Esophagus squamous epithelium (tissue), 5 donors: ENCODE measurements around the gene ACAA2. TPM values are rescaled to one million over a fixed set of nuclear protein-coding genes. Genes with fewer than 3 reads are reported as not detected.
"Not testable (repeated sequence)": the region's sequence is repeated elsewhere in the genome, so short reads cannot be mapped to it uniquely, and the experiment has no call there.

Experiments used
- DNase-seq: peaks from one replicate; lab custom pipeline; 2025; lab: John Stamatoyannopoulos, UW
- H3K27ac ChIP-seq, 4 donors: fragments of 200-600 bp; sonication (generic); one replicate each; pipeline ENCODE4 v1.5.1; 2016 to 2019; ENCODE audit warnings: mild to moderate bottlenecking in 1 of 4
- H3K27me3 ChIP-seq, 4 donors: fragments of 200-600 bp; sonication (generic); 1 replicate in 3 of 4; 2 replicates in 1 of 4; pipeline versions ENCODE4 v1.5.1 to v1.6.0; 2017 to 2021; ENCODE audit warnings: antibody characterized with exemption in 1 of 4
- H3K36me3 ChIP-seq, 3 donors: fragments of 200-600 bp; sonication (generic); one replicate each; pipeline ENCODE4 v1.5.1; 2016 to 2019
- H3K4me1 ChIP-seq, 3 donors: fragments of 200-600 bp; sonication (generic); one replicate each; pipeline ENCODE4 v1.5.1; 2017 to 2019
- H3K4me3 ChIP-seq, 4 donors: fragments of 200-600 bp; sonication (generic); 1 replicate in 3 of 4; 2 replicates in 1 of 4; pipeline ENCODE4 v1.5.1; 2016 to 2019; ENCODE audit warnings: mild to moderate bottlenecking in 2 of 4, moderate library complexity in 1 of 4
- H3K9me3 ChIP-seq, 3 donors: fragments of 200-600 bp; sonication (generic); one replicate each; pipeline ENCODE4 v1.5.1; 2016 to 2019
- CTCF ChIP-seq, 6 experiments: fragments of 450-650 bp in 4 of 6; fragments of 200-600 bp in 2 of 6; sonication (generic) in 2 of 6; IDR thresholded peaks; one replicate each; pipeline ENCODE4 v1.5.1; 2016 to 2019; ENCODE audit warnings: antibody characterized with exemption in 6 of 6, mild to moderate bottlenecking in 4 of 6, moderate library complexity in 4 of 6
- POLR2A ChIP-seq, 4 donors: fragments of 450-650 bp; IDR thresholded peaks; one replicate each; pipeline ENCODE4 v1.6.1; 2017; ENCODE audit warnings: antibody characterized with exemption in 4 of 4, mild to moderate bottlenecking in 4 of 4, moderate library complexity in 3 of 4
- WGBS, 2 donors: methylation state at CpG; one replicate each; pipeline ENCODE4 v1.1.5; 2018; 5-methylcytosine and 5-hydroxymethylcytosine counted together
- intact Hi-C: fragments of 100-400 bp; cut with DNase I; formaldehyde crosslinking; loops from one replicate; pipeline ENCODE4 v1.15.0; 2022
- total RNA-seq, 4 donors: library from RNA; depleted of rRNA; stranded (reverse); fragments of >200 nt; gene quantifications; one replicate each; pipeline ENCODE4 v1.1.0, GENCODE V29; 2016
- donor health status: DM: yes; HTN: yes; CAD: no.

Gene ACAA2
- total RNA-seq, 4 donors from 2014 or later = 6.8 to 43.6 (median 15.9) TPM

- WGBS, 2 donors = 64 to 68% methylated on average over 5 of the region's 5 CpGs
- Histone ChIP-seq H3K4me3 (no peak overlapping the region), H3K27ac (no peak overlapping the region), H3K4me1 (no peaks in the 10 kb centered on the region), H3K36me3 (peaks cover 0 to 36% (median 0%) of the 10 kb centered on the region in 3 donors), H3K27me3 (no peaks in the 10 kb centered on the region), H3K9me3 (no peaks in the 10 kb centered on the region)
- TF ChIP-seq CTCF (IDR thresholded peaks at IDR 0.05) = no peak
- no peak for TF ChIP-seq POLR2A (IDR thresholded peaks at IDR 0.05)
- no peak for DNase-seq
- intact Hi-C loops = no loop called here
Observed at GRCh38 chr18:49837889-49838288, 24.6 kb upstream of the ACAA2 start.

DNA sequence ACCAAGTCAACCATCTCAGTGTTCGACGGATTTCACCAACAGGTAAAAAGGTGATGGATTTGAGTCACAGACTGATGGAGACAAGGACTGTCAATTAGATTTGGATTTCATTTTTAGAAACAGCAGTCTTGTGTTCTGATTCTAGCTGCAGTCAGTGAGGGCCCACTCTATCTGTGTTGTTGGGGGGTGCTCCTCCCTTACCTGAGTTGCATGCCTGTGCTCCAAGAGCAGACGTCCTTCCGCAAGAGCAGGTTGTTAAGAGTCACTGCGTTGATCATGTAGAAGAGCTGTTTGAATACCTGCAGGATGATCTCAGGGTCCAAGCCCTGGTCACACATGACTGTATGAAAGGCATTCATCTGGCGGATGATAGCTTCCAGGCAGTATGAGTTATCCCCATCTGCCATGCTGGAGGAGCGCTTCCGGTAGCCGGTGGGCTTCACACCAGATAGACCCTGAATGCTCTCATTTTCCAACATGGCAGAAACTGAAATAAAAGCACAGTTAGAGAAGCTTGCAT lies 24.0 kb upstream of the ACAA2 start:
- peaks cover 0 to 31% (median 0%) of the 10 kb centered on the region in 3 donors for H3K36me3 ChIP-seq
- intact Hi-C loops, DNase-seq, H3K4me1 ChIP-seq, H3K4me3 ChIP-seq, H3K27me3 ChIP-seq, H3K9me3 ChIP-seq, H3K27ac ChIP-seq: not testable (repeated sequence)
- 93 to 97% methylated on average over 5 to 9 of the region's 9 CpGs for WGBS, 2 donors

- no peak for DNase-seq
- intact Hi-C loops = no loop called here
- 83 to 92% methylated on average over 2 of the region's 2 CpGs for WGBS, 2 donors
- Histone ChIP-seq H3K27me3 (no peaks in the 10 kb centered on the region), H3K27ac (no peak overlapping the region), H3K36me3 (peaks cover 0 to 19% (median 0%) of the 10 kb centered on the region in 3 donors), H3K4me3 (no peak overlapping the region), H3K4me1 (no peaks in the 10 kb centered on the region), H3K9me3 (no peaks in the 10 kb centered on the region)
- TF ChIP-seq POLR2A (IDR thresholded peaks at IDR 0.05) = no peak
- no peak for TF ChIP-seq CTCF (IDR thresholded peaks at IDR 0.05)
Observed at GRCh38 chr18:49835405-49835804, 22.1 kb upstream of the ACAA2 start.

- no peaks in the 10 kb centered on the region for H3K27me3 ChIP-seq
- TF ChIP-seq CTCF (IDR thresholded peaks at IDR 0.05) = no peak
- TF ChIP-seq POLR2A (IDR thresholded peaks at IDR 0.05) = no peak
- DNase-seq = no peak
- H3K9me3 ChIP-seq = no peaks in the 10 kb centered on the region
- no peaks in the 10 kb centered on the region for H3K4me1 ChIP-seq
- H3K4me3 ChIP-seq = no peak overlapping the region
- peaks cover 0 to 16% (median 0%) of the 10 kb centered on the region in 3 donors for H3K36me3 ChIP-seq
- no peak overlapping the region for H3K27ac ChIP-seq
- WGBS, 2 donors = 91 to 92% methylated on average over 3 of the region's 3 CpGs
- intact Hi-C loops = no loop called here
Observed at GRCh38 chr18:49834258-49834657, 20.9 kb upstream of the ACAA2 start.

- intact Hi-C loops = no loop called here
- no peak overlapping the region for H3K4me3 ChIP-seq
- no peaks in the 10 kb centered on the region for H3K9me3 ChIP-seq
- TF ChIP-seq CTCF (IDR thresholded peaks at IDR 0.05) (no peak), POLR2A (IDR thresholded peaks at IDR 0.05) (no peak)
- WGBS, 2 donors = 80 to 90% methylated on average over 4 of the region's 4 CpGs
- no peaks in the 10 kb centered on the region for H3K27me3 ChIP-seq
- no peak for DNase-seq
- H3K4me1 ChIP-seq = no peaks in the 10 kb centered on the region
- no peak overlapping the region for H3K27ac ChIP-seq
- peaks cover 0 to 16% (median 0%) of the 10 kb centered on the region in 3 donors for H3K36me3 ChIP-seq
Observed at GRCh38 chr18:49833814-49834213, 20.5 kb upstream of the ACAA2 start.

DNA sequence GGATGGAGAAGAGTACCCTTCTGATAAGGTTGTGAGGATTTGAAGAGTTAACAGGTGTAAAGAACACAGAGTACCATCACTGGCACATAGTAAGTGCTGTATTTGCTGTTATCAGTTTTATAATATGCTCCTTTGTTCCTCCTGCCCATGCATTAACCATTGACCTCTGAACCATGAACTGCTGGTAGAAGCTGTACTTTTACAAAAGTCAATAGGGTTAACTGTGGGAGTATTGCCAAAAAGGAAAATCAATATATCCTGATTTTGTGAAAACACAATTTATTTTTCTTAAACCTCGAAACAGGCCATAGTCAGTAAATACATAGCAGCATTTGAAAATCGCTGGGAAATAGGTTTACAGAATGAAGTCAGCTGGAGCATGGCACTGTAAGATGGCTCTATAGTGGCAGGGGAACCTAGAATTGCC lies 18.9 kb upstream of the ACAA2 start:
- DNase-seq = no peak
- TF ChIP-seq CTCF (IDR thresholded peaks at IDR 0.05) = no peak
- TF ChIP-seq POLR2A (IDR thresholded peaks at IDR 0.05) = no peak
- H3K27me3 ChIP-seq = no peaks in the 10 kb centered on the region
- H3K36me3 ChIP-seq = peaks cover 0 to 16% (median 0%) of the 10 kb centered on the region in 3 donors
- no peaks in the 10 kb centered on the region for H3K4me1 ChIP-seq
- no peak overlapping the region for H3K27ac ChIP-seq
- intact Hi-C loops = no loop called here
- WGBS, 2 donors = 83 to 94% methylated on average over 2 of the region's 2 CpGs
- no peak overlapping the region for H3K4me3 ChIP-seq
- no peaks in the 10 kb centered on the region for H3K9me3 ChIP-seq
